ENCODE data around the gene ATXN7L1. TPM values are rescaled to one million over a fixed set of nuclear protein-coding genes. Genes with fewer than 3 reads are reported as not detected.

Gene ATXN7L1
- total RNA-seq, 3 donors from 2014 or later: 19.7 to 29.5 (median 26.0) TPM

GRCh38 chr7:105768898-105769507 is 107.4 kb downstream of the ATXN7L1 start:
- Histone ChIP-seq H3K4me3 (no peak overlapping the region), H3K9me3 (no peaks in the 10 kb centered on the region), H3K36me3 (ENCODE audit: low read depth) (no peaks in the 10 kb centered on the region), H3K4me1 (ENCODE audit: low read depth) (no peaks in the 10 kb centered on the region)
- intact Hi-C loops (cut with DNase I, micrococcal nuclease): loop anchor here (10.0 kb wide), 2 partner anchors 106 to 276 kb away; partner anchors contain the start of gene ATXN7L1 (in 1 of the 2)
- DNase-seq: no peak
- no peak for TF ChIP-seq CTCF (IDR thresholded peaks at IDR 0.05)
- no peak for ATAC-seq

DNA sequence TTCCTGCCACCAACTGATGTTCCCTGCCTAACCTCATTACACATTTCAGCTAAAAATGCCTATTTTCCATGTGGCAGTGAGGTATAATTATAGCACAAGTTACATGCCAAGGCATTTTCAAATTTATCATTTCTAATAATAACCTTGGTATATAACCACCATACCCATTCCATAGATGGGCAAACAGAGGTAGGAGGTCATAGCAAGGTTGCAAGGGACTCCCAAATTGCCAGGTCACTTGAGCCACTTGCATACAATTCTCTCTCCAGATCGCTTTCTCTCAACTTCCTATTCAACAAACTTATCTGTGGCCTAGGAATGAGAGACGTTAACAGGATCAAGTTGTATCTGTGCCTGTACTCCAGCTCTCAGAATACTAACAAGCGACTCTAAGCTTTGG is 108.3 kb downstream of the ATXN7L1 start:
- intact Hi-C loops (cut with DNase I, micrococcal nuclease): loop anchor here (10.0 kb wide), 2 partner anchors 107 to 277 kb away; partner anchors contain the start of gene ATXN7L1 (in 1 of the 2)
- Histone ChIP-seq H3K4me3 (no peak overlapping the region), H3K9me3 (no peaks in the 10 kb centered on the region), H3K36me3 (ENCODE audit: low read depth) (no peaks in the 10 kb centered on the region), H3K4me1 (ENCODE audit: low read depth) (no peaks in the 10 kb centered on the region)
- DNase-seq (no peak), ATAC-seq (no peak)
- no peak for TF ChIP-seq CTCF (IDR thresholded peaks at IDR 0.05)

DNA sequence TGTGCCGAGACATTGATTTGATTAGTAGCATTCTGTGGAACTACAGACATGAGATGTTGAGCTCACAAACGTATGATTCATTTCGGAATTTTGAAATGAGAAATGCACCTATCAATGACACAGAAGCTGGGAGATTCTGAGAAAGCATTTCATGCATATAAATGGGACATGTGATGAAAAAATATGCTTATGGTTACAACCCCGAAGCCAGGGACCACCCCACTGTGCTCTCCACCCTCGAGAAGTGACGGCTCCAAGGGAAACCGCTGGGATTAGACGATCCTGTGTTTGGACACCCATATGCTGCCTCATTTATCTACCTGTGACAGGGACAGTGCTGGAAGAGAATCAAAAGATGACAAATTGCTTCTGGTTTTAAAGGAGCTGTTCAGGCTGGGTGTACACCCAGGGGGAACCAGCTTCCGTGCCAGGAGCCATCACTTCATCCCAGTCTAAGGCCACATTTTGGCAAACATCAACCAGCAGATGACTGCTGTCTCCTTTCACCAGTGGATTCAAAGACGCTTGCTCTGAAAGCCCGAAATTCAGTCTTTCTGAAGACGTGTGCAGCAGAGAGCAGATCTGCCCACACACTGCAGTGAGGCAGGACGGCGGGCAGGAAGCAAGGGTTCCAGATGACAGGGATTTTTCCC is 109.9 kb downstream of the ATXN7L1 start:
- Histone ChIP-seq H3K4me3 (no peak overlapping the region), H3K4me1 (ENCODE audit: low read depth) (no peaks in the 10 kb centered on the region), H3K9me3 (no peaks in the 10 kb centered on the region), H3K36me3 (ENCODE audit: low read depth) (no peaks in the 10 kb centered on the region)
- intact Hi-C loops (cut with DNase I, micrococcal nuclease): loop anchor here (10.0 kb wide), 2 partner anchors 108 to 278 kb away; partner anchors contain the start of gene ATXN7L1 (in 1 of the 2)
- ATAC-seq (no peak), DNase-seq (no peak)
- no peak for TF ChIP-seq CTCF (IDR thresholded peaks at IDR 0.05)

DNA sequence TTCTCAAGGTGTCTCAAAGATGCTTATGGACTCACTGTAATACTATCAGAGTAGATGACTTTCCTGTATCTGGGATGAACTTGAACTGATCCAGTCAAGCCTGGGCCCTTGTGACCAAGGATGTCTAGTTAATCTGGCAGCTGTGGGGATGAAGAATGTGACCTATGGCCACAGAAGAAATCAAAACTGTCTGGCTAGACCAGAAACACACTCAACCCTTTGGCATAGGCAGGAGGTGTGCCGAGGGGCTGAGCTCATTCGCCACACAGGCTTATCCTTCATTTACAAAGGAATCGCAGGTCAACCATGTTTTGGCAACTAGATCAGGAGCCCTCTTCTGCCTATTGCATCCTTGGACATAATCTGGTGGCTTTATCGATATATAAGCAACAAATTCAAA is 110.6 kb downstream of the ATXN7L1 start:
- Histone ChIP-seq H3K36me3 (ENCODE audit: low read depth) (no peaks in the 10 kb centered on the region), H3K9me3 (no peaks in the 10 kb centered on the region), H3K4me3 (no peak overlapping the region), H3K4me1 (ENCODE audit: low read depth) (no peaks in the 10 kb centered on the region)
- intact Hi-C loops (cut with DNase I, micrococcal nuclease): loop anchor here (10.0 kb wide), 2 partner anchors 109 to 279 kb away; partner anchors contain the start of gene ATXN7L1 (in 1 of the 2)
- no peak for TF ChIP-seq CTCF (IDR thresholded peaks at IDR 0.05)
- no peak for DNase-seq
- ATAC-seq: no peak

DNA sequence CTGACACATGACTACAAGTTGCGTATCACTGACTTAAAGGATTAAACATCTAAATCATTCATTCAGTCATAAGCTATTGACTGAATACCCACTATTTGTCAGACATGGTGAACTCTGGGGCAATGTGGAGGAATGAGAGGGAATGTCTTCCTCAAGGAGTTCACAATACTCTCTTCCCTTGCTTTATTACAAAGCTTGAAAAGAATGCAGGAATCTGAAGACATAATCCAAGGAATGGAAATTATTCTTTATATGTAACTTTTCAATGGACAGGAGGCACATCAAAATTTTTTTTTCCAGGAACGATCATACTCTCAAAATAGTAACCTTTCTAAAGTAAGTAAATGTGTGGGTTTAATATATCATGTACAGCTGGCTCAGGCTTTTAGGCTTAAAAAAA is 111.9 kb downstream of the ATXN7L1 start:
- TF ChIP-seq CTCF (IDR thresholded peaks at IDR 0.05): no peak
- Histone ChIP-seq H3K4me1 (ENCODE audit: low read depth) (no peaks in the 10 kb centered on the region), H3K36me3 (ENCODE audit: low read depth) (no peaks in the 10 kb centered on the region), H3K4me3 (no peak overlapping the region), H3K9me3 (no peaks in the 10 kb centered on the region)
- DNase-seq (no peak), ATAC-seq (no peak)
- intact Hi-C loops (cut with DNase I, micrococcal nuclease): loop anchor here (10.0 kb wide), 2 partner anchors 110 to 280 kb away; partner anchors contain the start of gene ATXN7L1 (in 1 of the 2)

All from mucosa of descending colon (tissue), 3 donors.